ENCODE results near the gene UBE3C.

DNA sequence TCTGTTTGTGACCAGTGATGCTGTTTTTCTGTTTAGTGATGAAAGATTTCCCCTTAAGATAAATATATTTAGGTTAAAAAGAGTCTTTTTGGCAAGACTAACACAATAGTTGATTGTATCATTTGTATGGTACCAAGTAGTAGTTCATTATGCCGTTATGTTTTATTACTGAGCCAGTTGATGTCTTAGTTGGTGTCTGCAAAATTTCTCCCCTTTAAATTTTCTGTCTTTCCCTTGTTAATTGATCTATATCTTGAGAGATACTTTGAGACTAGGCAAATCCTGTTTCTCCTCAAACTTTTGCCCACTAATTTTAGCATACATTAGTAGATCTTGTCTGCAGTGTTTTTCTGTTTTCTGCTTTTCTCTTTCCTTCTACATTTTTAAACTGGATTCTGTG is 21.7 kb downstream of the UBE3C start:
- TF ChIP-seq, protein P1, sequence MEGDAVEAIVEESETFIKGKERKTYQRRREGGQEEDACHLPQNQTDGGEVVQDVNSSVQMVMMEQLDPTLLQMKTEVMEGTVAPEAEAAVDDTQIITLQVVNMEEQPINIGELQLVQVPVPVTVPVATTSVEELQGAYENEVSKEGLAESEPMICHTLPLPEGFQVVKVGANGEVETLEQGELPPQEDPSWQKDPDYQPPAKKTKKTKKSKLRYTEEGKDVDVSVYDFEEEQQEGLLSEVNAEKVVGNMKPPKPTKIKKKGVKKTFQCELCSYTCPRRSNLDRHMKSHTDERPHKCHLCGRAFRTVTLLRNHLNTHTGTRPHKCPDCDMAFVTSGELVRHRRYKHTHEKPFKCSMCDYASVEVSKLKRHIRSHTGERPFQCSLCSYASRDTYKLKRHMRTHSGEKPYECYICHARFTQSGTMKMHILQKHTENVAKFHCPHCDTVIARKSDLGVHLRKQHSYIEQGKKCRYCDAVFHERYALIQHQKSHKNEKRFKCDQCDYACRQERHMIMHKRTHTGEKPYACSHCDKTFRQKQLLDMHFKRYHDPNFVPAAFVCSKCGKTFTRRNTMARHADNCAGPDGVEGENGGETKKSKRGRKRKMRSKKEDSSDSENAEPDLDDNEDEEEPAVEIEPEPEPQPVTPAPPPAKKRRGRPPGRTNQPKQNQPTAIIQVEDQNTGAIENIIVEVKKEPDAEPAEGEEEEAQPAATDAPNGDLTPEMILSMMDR (IDR thresholded peaks at IDR 0.05; ENCODE audit: insufficient read depth, low read length): no peak
- TF ChIP-seq POLR2AphosphoS5 (IDR thresholded peaks at IDR 0.05; ENCODE audit: low read depth): no peak
- TF ChIP-seq, protein P2, sequence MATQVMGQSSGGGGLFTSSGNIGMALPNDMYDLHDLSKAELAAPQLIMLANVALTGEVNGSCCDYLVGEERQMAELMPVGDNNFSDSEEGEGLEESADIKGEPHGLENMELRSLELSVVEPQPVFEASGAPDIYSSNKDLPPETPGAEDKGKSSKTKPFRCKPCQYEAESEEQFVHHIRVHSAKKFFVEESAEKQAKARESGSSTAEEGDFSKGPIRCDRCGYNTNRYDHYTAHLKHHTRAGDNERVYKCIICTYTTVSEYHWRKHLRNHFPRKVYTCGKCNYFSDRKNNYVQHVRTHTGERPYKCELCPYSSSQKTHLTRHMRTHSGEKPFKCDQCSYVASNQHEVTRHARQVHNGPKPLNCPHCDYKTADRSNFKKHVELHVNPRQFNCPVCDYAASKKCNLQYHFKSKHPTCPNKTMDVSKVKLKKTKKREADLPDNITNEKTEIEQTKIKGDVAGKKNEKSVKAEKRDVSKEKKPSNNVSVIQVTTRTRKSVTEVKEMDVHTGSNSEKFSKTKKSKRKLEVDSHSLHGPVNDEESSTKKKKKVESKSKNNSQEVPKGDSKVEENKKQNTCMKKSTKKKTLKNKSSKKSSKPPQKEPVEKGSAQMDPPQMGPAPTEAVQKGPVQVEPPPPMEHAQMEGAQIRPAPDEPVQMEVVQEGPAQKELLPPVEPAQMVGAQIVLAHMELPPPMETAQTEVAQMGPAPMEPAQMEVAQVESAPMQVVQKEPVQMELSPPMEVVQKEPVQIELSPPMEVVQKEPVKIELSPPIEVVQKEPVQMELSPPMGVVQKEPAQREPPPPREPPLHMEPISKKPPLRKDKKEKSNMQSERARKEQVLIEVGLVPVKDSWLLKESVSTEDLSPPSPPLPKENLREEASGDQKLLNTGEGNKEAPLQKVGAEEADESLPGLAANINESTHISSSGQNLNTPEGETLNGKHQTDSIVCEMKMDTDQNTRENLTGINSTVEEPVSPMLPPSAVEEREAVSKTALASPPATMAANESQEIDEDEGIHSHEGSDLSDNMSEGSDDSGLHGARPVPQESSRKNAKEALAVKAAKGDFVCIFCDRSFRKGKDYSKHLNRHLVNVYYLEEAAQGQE (IDR thresholded peaks at IDR 0.05; ENCODE audit: insufficient replicate concordance, low read depth): no peak
